CD14-positive monocyte (primary cell): ENCODE results near the gene HOXA13. TPM values are rescaled to one million over a fixed set of nuclear protein-coding genes. Genes with fewer than 3 reads are reported as not detected.

ENCODE experiments used
- DNase-seq, 3 donors: peaks; one replicate each; pipeline ENCODE4 v3.0.0-alpha.2; 2011 to 2022
- H2AFZ ChIP-seq: 2 replicates; pipeline ENCODE4 v1.6.0; 2012; ENCODE audit warnings: mild to moderate bottlenecking, low read depth, low read length, inconsistent platforms; ENCODE audit not compliant: insufficient read depth, poor library complexity, severe bottlenecking
- H3K27ac ChIP-seq, 2 donors: 1 replicate in 1 of 2; 2 replicates in 1 of 2; pipeline ENCODE4 v1.5.1; 2012 to 2013; ENCODE audit warnings: low read length in 2 of 2, control low read depth in 1 of 2, inconsistent platforms in 1 of 2, low read depth in 1 of 2, mild to moderate bottlenecking in 1 of 2
- H3K27me3 ChIP-seq, 2 donors: one replicate each; pipeline versions ENCODE4 v1.6.0 to v1.6.1; 2011 to 2013; ENCODE audit warnings: low read length in 2 of 2; ENCODE audit not compliant: control insufficient read depth in 2 of 2, insufficient read depth in 2 of 2
- H3K36me3 ChIP-seq, 2 donors: replicated peaks in 1 of 2; 1 replicate in 1 of 2; 2 replicates in 1 of 2; pipeline versions ENCODE4 v1.5.1 to v1.6.1; 2012 to 2013; ENCODE audit warnings: low read length in 2 of 2, control low read depth in 1 of 2, inconsistent platforms in 1 of 2, mild to moderate bottlenecking in 1 of 2; ENCODE audit not compliant: insufficient read depth in 2 of 2, control insufficient read depth in 1 of 2
- H3K4me1 ChIP-seq, 2 donors: 1 replicate in 1 of 2; 2 replicates in 1 of 2; pipeline versions ENCODE4 v1.5.1 to v1.6.1; 2012 to 2013; ENCODE audit warnings: low read length in 2 of 2, control low read depth in 1 of 2, inconsistent platforms in 1 of 2, mild to moderate bottlenecking in 1 of 2, moderate library complexity in 1 of 2; ENCODE audit not compliant: insufficient read depth in 2 of 2, control insufficient read depth in 1 of 2
- H3K4me2 ChIP-seq: replicated peaks from 2 replicates; pipeline ENCODE3; 2012; ENCODE audit warnings: low read length, moderate library complexity, mild to moderate bottlenecking; ENCODE audit not compliant: poor library complexity, severe bottlenecking; ENCODE audit errors: extremely low read depth
- H3K4me3 ChIP-seq, 3 experiments: fragments of 200-600 bp in 1 of 3; sonication (generic) in 1 of 3; replicated peaks in 1 of 3; 1 replicate in 2 of 3; 2 replicates in 1 of 3; pipeline ENCODE4 v1.5.1; 2011 to 2013; ENCODE audit warnings: low read length in 3 of 3, mild to moderate bottlenecking in 3 of 3, control low read depth in 2 of 3, low read depth in 2 of 3, inconsistent platforms in 1 of 3, moderate library complexity in 1 of 3
- H3K79me2 ChIP-seq: 2 replicates; pipeline ENCODE4 v1.6.0; 2012; ENCODE audit warnings: mild to moderate bottlenecking, control low read depth, inconsistent platforms, low read length, moderate library complexity; ENCODE audit not compliant: insufficient read depth
- H3K9ac ChIP-seq: 2 replicates; pipeline ENCODE4 v1.6.0; 2017; ENCODE audit warnings: low read length, mild to moderate bottlenecking; ENCODE audit not compliant: insufficient read depth, poor library complexity, severe bottlenecking
- H3K9me3 ChIP-seq, 2 donors: replicated peaks in 1 of 2; 1 replicate in 1 of 2; 2 replicates in 1 of 2; pipeline versions ENCODE4 v1.5.1 to v1.6.1; 2012 to 2013; ENCODE audit warnings: low read length in 2 of 2, control low read depth in 1 of 2; ENCODE audit not compliant: control insufficient read depth in 1 of 2, insufficient read depth in 1 of 2
- H4K20me1 ChIP-seq: 2 replicates; pipeline ENCODE4 v1.6.0; 2012; ENCODE audit warnings: mild to moderate bottlenecking, low read length, control low read depth, moderate library complexity; ENCODE audit not compliant: insufficient read depth
- H3K27ac Mint-ChIP-seq, 7 donors: one replicate each; pipeline ENCODE4 v1.8.0; 2020; ENCODE audit warnings: mild to moderate bottlenecking in 7 of 7, mixed read lengths in 7 of 7, moderate library complexity in 6 of 7, inconsistent platforms in 2 of 7
- H3K27me3 Mint-ChIP-seq, 3 donors: one replicate each; pipeline ENCODE4 v1.8.0; 2021 to 2022; ENCODE audit warnings: low read depth in 3 of 3, mild to moderate bottlenecking in 3 of 3, mixed read lengths in 3 of 3, moderate library complexity in 3 of 3, inconsistent platforms in 1 of 3
- H3K36me3 Mint-ChIP-seq, 2 donors: one replicate each; pipeline ENCODE4 v1.8.0; 2020; ENCODE audit warnings: mixed read lengths in 2 of 2, inconsistent platforms in 1 of 2, mild to moderate bottlenecking in 1 of 2
- H3K4me1 Mint-ChIP-seq: one replicate; pipeline ENCODE4 v1.8.0; 2020; ENCODE audit warnings: mild to moderate bottlenecking, mixed read lengths
- H3K4me3 Mint-ChIP-seq, 2 donors: one replicate each; pipeline ENCODE4 v1.8.0; 2020; ENCODE audit warnings: mild to moderate bottlenecking in 2 of 2, mixed read lengths in 2 of 2, moderate library complexity in 1 of 2
- H3K9me3 Mint-ChIP-seq, 7 donors: one replicate each; pipeline ENCODE4 v1.8.0; 2020 to 2022; ENCODE audit warnings: mixed read lengths in 7 of 7, mild to moderate bottlenecking in 6 of 7, moderate library complexity in 6 of 7, inconsistent platforms in 2 of 7
- WGBS: methylation state at CpG from one replicate; pipeline ENCODE4 v1.1.5; 2013; ENCODE audit warnings: missing lambda C conversion rate; ENCODE audit not compliant: insufficient coverage; 5-methylcytosine and 5-hydroxymethylcytosine counted together
- intact Hi-C, 2 donors: fragments of 100-400 bp; cut with micrococcal nuclease; formaldehyde crosslinking; loops; one replicate each; pipeline versions ENCODE4 v1.15.0 to v1.15.1; 2023
- polyA plus RNA-seq, 3 donors: library from polyadenylated mRNA; depleted of rRNA in 1 of 3; unstranded in 2 of 3; stranded (reverse) in 1 of 3; fragments of 300-500 nt in 2 of 3; fragments of >200 nt in 1 of 3; fragmentation: Illumina TruSeq in 2 of 3; gene quantifications; 1 replicate in 2 of 3; 2 replicates in 1 of 3; pipeline ENCODE4 v1.2.3, GENCODE V29; 2012 to 2021
- TF ChIP-seq, protein P1 (sequence below): fragments of 200-600 bp; IDR thresholded peaks from one replicate; pipeline ENCODE4 v1.8.0; 2022; ENCODE audit warnings: antibody characterized with exemption, mild to moderate bottlenecking

The HOXA13 gene
- polyA plus RNA-seq, 3 donors: not detected

DNA sequence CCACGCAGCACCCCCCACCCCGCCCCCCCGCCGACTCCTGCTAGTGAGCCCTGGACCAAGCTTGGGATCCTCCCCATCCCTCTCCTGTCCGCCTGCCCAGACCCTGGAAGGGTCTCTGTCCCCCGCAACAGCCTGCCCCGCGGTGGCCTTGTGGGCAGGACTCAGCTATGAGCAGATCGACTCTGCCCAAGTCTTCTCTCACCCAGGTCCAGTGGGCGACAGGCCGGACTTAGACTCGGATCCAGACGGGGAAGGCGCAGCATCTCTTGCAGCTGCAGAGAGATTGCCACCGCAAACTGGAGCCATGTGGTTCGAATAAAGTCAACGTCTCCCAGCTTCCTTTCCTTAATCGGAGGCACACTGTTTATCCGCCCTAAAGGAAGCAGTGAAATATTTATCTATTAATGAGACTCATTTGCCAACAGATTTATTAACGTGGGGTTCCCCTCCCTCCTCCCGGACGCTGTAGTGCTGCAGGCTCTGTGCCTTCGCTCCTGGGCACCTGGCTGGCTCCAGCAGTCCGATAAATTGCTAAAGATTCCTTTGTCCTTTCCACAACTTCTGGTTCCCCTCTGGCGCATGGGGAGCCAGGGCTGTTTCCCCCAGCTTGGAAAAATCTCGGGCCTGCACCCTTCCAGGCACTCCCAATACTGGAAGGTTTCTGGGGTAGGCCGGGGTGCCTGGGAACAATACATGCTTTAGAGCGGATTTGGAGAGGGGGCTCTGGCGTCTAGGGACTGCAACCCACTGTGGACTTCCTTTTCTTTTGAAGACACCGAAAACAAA is 42.8 kb downstream of the HOXA13 start:
- peaks cover 87 to 96% (median 90%) of the 10 kb centered on the region in 3 donors for H3K27me3 Mint-ChIP-seq
- peaks cover 5 to 21% of the 10 kb centered on the region in 2 donors for H3K36me3 Mint-ChIP-seq
- Histone ChIP-seq H3K27me3 (peaks cover 82 to 92% of the 10 kb centered on the region in 2 donors), H3K36me3 (no peaks in the 10 kb centered on the region), H3K4me3 (no peak overlapping the region), H4K20me1 (no peaks in the 10 kb centered on the region), H3K27ac (no peak overlapping the region), H3K9ac (no peak overlapping the region), H2AFZ (no peak overlapping the region), H3K79me2 (no peaks in the 10 kb centered on the region), H3K4me2 (no peak overlapping the region), H3K4me1 (peaks cover 58 to 63% of the 10 kb centered on the region in 2 donors), H3K9me3 (peaks cover 0 to 63% of the 10 kb centered on the region in 2 donors)
- TF ChIP-seq, protein P1, sequence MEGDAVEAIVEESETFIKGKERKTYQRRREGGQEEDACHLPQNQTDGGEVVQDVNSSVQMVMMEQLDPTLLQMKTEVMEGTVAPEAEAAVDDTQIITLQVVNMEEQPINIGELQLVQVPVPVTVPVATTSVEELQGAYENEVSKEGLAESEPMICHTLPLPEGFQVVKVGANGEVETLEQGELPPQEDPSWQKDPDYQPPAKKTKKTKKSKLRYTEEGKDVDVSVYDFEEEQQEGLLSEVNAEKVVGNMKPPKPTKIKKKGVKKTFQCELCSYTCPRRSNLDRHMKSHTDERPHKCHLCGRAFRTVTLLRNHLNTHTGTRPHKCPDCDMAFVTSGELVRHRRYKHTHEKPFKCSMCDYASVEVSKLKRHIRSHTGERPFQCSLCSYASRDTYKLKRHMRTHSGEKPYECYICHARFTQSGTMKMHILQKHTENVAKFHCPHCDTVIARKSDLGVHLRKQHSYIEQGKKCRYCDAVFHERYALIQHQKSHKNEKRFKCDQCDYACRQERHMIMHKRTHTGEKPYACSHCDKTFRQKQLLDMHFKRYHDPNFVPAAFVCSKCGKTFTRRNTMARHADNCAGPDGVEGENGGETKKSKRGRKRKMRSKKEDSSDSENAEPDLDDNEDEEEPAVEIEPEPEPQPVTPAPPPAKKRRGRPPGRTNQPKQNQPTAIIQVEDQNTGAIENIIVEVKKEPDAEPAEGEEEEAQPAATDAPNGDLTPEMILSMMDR: no peak
- peaks cover 64% of the 10 kb centered on the region for H3K4me1 Mint-ChIP-seq
- peaks cover 0 to 61% (median 23%) of the 10 kb centered on the region in 7 donors for H3K9me3 Mint-ChIP-seq
- no peak for DNase-seq
- no peak overlapping the region for H3K27ac Mint-ChIP-seq
- intact Hi-C loops: loop anchor here in 1 of 2 donors (5.0 kb wide), 2 partner anchors 60 to 1295 kb away; partner anchors contain the start of gene HOXA1
- WGBS: 2% methylated on average over 22 of the region's 30 CpGs
- H3K4me3 Mint-ChIP-seq: peak overlapping the region in 1 of 2 donors; percentile 80

DNA sequence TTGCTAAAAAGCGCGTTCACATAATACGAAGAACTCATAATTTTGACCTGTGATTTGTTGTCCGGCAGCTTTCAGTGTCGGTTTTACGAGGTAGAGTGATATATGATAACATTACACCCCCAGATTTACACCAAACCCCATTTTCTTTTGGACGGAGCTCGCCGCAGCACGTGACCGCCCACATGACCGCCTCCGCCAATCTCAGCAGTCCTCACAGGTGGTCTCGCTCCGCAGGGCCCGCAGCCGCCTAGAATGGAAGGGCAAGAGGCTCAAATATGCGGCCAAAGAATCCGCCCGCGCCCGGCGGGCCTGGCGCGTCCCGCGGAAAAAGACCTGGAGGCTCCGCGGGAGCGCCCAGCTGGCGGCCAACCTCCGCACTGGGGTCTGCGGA is 43.4 kb downstream of the HOXA13 start, which contains the start of gene HOXA7:
Gene HOXA7, minus strand, starts transcription at position 168 of the 391 bp plus-strand sequence. Its CDS starts 130 bp downstream, at position 38.
- peak within 1 kb of the TSS; percentile 36 for H2AFZ ChIP-seq
- H3K4me2 ChIP-seq: peak within 1 kb of the TSS; percentile 63

More for the DNA sequence above, 43.4 kb downstream of the HOXA13 start, which contains the start of gene HOXA7:
- TF ChIP-seq, protein P1: no peak
- Mint-ChIP-seq H3K36me3 (peaks cover 6 to 23% of the 10 kb centered on the region in 2 donors), H3K9me3 (peaks cover 0 to 64% (median 24%) of the 10 kb centered on the region in 7 donors), H3K27me3 (peaks cover 88 to 97% (median 91%) of the 10 kb centered on the region in 3 donors), H3K4me1 (peaks cover 66% of the 10 kb centered on the region), H3K27ac (no peak within 1 kb of the TSS), H3K4me3 (peak within 1 kb of the TSS; percentile 54 to 93)
- Histone ChIP-seq H3K79me2 (no peaks in the 10 kb centered on the region), H3K4me1 (peaks cover 58 to 63% of the 10 kb centered on the region in 2 donors), H3K9ac (no peak within 1 kb of the TSS), H4K20me1 (no peaks in the 10 kb centered on the region), H3K27ac (no peak within 1 kb of the TSS), H3K4me3 (peak within 1 kb of the TSS in 1 of 3 experiments; percentile 53), H3K36me3 (no peaks in the 10 kb centered on the region), H3K27me3 (peaks cover 88 to 92% of the 10 kb centered on the region in 2 donors), H3K9me3 (peaks cover 0 to 69% of the 10 kb centered on the region in 2 donors)
- no peak for DNase-seq
- 0% methylated on average over 26 of the region's 33 CpGs for WGBS
- intact Hi-C loops: loop anchor here in 1 of 2 donors (5.0 kb wide), 2 partner anchors 59 to 1294 kb away; partner anchors contain the start of gene HOXA1
